Breast epithelium (tissue), 3 donors: Measurements from ENCODE around the gene INSIG2.

Source experiments
- CTCF ChIP-seq, 3 donors: fragments of 450-650 bp; IDR thresholded peaks; one replicate each; pipeline ENCODE4 v1.5.1; 2016 to 2017; ENCODE audit warnings: antibody characterized with exemption in 3 of 3, mild to moderate bottlenecking in 3 of 3, moderate library complexity in 3 of 3
- POLR2A ChIP-seq: fragments of 450-650 bp; IDR thresholded peaks from one replicate; pipeline ENCODE4 v1.6.1; 2016; ENCODE audit warnings: antibody characterized with exemption, mild to moderate bottlenecking, moderate library complexity
- POLR2AphosphoS5 ChIP-seq, 3 donors: sonication (generic); formaldehyde crosslinking; IDR thresholded peaks; one replicate each; pipeline ENCODE4 v1.6.1; 2017; ENCODE audit warnings: antibody characterized with exemption in 3 of 3

GRCh38 chr2:118128826-118129225 lies 40.6 kb downstream of the INSIG2 start:
- TF ChIP-seq POLR2AphosphoS5 (IDR thresholded peaks at IDR 0.05), result no peak
- TF ChIP-seq POLR2A, result no peak
- TF ChIP-seq CTCF (IDR thresholded peaks at IDR 0.05), result no peak
